Osteocyte (in vitro differentiated cells): Measurements from ENCODE around the gene NFIB. TPM values are rescaled to one million over a fixed set of nuclear protein-coding genes. Genes with fewer than 3 reads are reported as not detected.

Source experiments
- DNase-seq: peaks from one replicate; pipeline ENCODE4 v3.0.0; 2021; ENCODE audit warnings: mixed read lengths; ENCODE audit not compliant: unreplicated experiment; ENCODE audit errors: extremely low spot score
- H3K27ac Mint-ChIP-seq: one replicate; pipeline ENCODE4 v1.8.0; 2021; ENCODE audit warnings: mild to moderate bottlenecking, mixed read lengths; ENCODE audit not compliant: unreplicated experiment
- H3K27me3 Mint-ChIP-seq: one replicate; pipeline ENCODE4 v1.8.0; 2021; ENCODE audit warnings: mixed read lengths; ENCODE audit not compliant: unreplicated experiment
- H3K36me3 Mint-ChIP-seq: one replicate; pipeline ENCODE4 v1.8.0; 2021; ENCODE audit warnings: mixed read lengths; ENCODE audit not compliant: unreplicated experiment
- H3K4me1 Mint-ChIP-seq: one replicate; pipeline ENCODE4 v1.8.0; 2021; ENCODE audit warnings: mixed read lengths; ENCODE audit not compliant: unreplicated experiment
- H3K4me3 Mint-ChIP-seq: one replicate; pipeline ENCODE4 v1.8.0; 2021; ENCODE audit warnings: mild to moderate bottlenecking, moderate library complexity, mixed read lengths; ENCODE audit not compliant: unreplicated experiment
- H3K9me3 Mint-ChIP-seq: one replicate; pipeline ENCODE4 v1.8.0; 2021; ENCODE audit warnings: mixed read lengths; ENCODE audit not compliant: unreplicated experiment
- CTCF ChIP-seq: fragments of 200-600 bp; sonication (generic); IDR thresholded peaks from 2 replicates; pipeline ENCODE4 v1.5.0; 2021; ENCODE audit warnings: antibody characterized with exemption, mild to moderate bottlenecking, moderate library complexity
- total RNA-seq: library from RNA; stranded (reverse); gene quantifications from 2 replicates; pipeline ENCODE4 v1.2.1, GENCODE V29; 2021

The NFIB gene
- total RNA-seq, 1 donor from 2014 or later: 36.1 TPM

- Mint-ChIP-seq H3K4me1 (peaks cover 6% of the 10 kb centered on the region), H3K36me3 (no peaks in the 10 kb centered on the region), H3K4me3 (no peak overlapping the region), H3K27ac (no peak overlapping the region), H3K27me3 (no peaks in the 10 kb centered on the region), H3K9me3 (no peaks in the 10 kb centered on the region)
- TF ChIP-seq CTCF: no peak
- no peak for DNase-seq
Measured at GRCh38 chr9:14189578-14189977, 124.4 kb downstream of the NFIB start.

DNA sequence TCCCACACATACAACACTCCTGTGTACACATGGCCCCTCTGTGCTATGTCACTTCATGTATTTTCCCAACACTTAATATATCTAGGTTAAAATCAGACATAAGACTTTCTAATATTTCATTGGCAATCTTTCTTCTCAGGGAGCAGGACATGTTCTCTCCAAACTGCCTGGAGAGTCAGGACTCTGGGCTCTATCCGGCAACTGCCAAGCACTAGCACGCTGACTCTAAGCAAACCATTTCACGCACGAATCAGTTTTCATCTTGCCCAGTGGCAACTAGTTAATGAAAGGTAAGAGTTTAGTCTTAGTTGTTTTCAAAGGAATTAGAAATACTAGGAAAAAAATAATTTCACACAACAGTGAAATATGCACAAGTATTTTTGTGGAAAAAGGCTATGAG, 124.8 kb downstream of the NFIB start:
- no peaks in the 10 kb centered on the region for H3K27me3 Mint-ChIP-seq
- TF ChIP-seq CTCF: no peak
- peaks cover 6% of the 10 kb centered on the region for H3K4me1 Mint-ChIP-seq
- H3K36me3 Mint-ChIP-seq: no peaks in the 10 kb centered on the region
- DNase-seq: no peak
- H3K27ac Mint-ChIP-seq: no peak overlapping the region
- no peaks in the 10 kb centered on the region for H3K9me3 Mint-ChIP-seq
- H3K4me3 Mint-ChIP-seq: no peak overlapping the region

- H3K27ac Mint-ChIP-seq: no peak overlapping the region
- no peaks in the 10 kb centered on the region for H3K36me3 Mint-ChIP-seq
Measured at GRCh38 chr9:14188538-14188937, 125.4 kb downstream of the NFIB start.

DNA sequence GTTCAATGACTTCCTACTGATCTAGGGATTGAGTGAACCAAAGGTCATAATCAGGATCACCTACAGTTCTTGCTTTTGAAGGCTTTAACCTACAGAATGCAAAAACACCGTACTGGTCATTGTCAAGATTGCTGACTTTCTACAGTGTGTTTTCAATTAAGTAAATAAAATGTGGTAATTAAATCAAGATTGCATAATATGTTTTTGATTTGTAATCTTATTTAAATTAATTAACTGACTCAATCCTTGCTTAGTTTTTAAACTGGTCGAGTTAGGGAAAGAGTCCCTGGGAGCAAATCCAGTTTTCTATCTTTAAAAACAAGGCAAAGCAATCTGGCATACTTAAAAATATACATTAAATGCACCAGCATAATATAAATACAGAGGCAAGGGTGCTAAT, 125.9 kb downstream of the NFIB start:
- Mint-ChIP-seq H3K9me3 (no peaks in the 10 kb centered on the region), H3K27ac (no peak overlapping the region), H3K4me1 (peaks cover 2% of the 10 kb centered on the region), H3K27me3 (no peaks in the 10 kb centered on the region), H3K4me3 (no peak overlapping the region), H3K36me3 (no peaks in the 10 kb centered on the region)
- DNase-seq: no peak
- TF ChIP-seq CTCF: no peak

More at GRCh38 chr9:14188538-14188937, 125.4 kb downstream of the NFIB start:
- no peaks in the 10 kb centered on the region for H3K27me3 Mint-ChIP-seq
- H3K4me3 Mint-ChIP-seq: no peak overlapping the region
- peaks cover 2% of the 10 kb centered on the region for H3K4me1 Mint-ChIP-seq
- DNase-seq: no peak
- H3K9me3 Mint-ChIP-seq: no peaks in the 10 kb centered on the region
- TF ChIP-seq CTCF: no peak

- H3K4me1 Mint-ChIP-seq: peaks cover 12% of the 10 kb centered on the region
- no peak overlapping the region for H3K27ac Mint-ChIP-seq
- DNase-seq: no peak
- no peak for TF ChIP-seq CTCF
- no peaks in the 10 kb centered on the region for H3K36me3 Mint-ChIP-seq
- no peaks in the 10 kb centered on the region for H3K9me3 Mint-ChIP-seq
- no peak overlapping the region for H3K4me3 Mint-ChIP-seq
- H3K27me3 Mint-ChIP-seq: no peaks in the 10 kb centered on the region
Measured at GRCh38 chr9:14186096-14186495, 127.8 kb downstream of the NFIB start.
